A549 (cell line): ENCODE results near the gene VASN.

ENCODE experiments used
- FOSL2 ChIP-seq, 2 experiments: fragments of 450-650 bp in 1 of 2; fragments of >200 bp in 1 of 2; sonication (Bioruptor Twin) in 1 of 2; formaldehyde crosslinking; IDR thresholded peaks; 2 replicates each; pipeline versions ENCODE4 v1.5.0 to v1.6.1; 2016 to 2020; ENCODE audit warnings: mild to moderate bottlenecking in 1 of 2, moderate library complexity in 1 of 2
- NPAS2 ChIP-seq: fragments of 250-450 bp; sonication (Bioruptor Pico); IDR thresholded peaks from 2 replicates; pipeline ENCODE4 v1.8.0; 2022; ENCODE audit warnings: mild to moderate bottlenecking, moderate library complexity, borderline replicate concordance
- POLR2A ChIP-seq: IDR thresholded peaks from 2 replicates; pipeline ENCODE4 v1.6.1; 2012; ENCODE audit warnings: mild to moderate bottlenecking, low read length
- RAD21 ChIP-seq, 2 experiments: fragments of >200 bp in 1 of 2; sonication (Bioruptor Twin) in 1 of 2; formaldehyde crosslinking in 1 of 2; IDR thresholded peaks in 1 of 2; conservative IDR thresholded peaks in 1 of 2; 2 replicates in 1 of 2; 3 replicates in 1 of 2; pipeline ENCODE4 v1.6.1; 2012 to 2018; ENCODE audit warnings: inconsistent platforms in 1 of 2
- SMC3 ChIP-seq: fragments of >200 bp; sonication (Bioruptor Twin); formaldehyde crosslinking; IDR thresholded peaks from 3 replicates; pipeline ENCODE4 v1.6.1; 2018; ENCODE audit warnings: inconsistent platforms
- SREBF2 ChIP-seq: fragments of 450-650 bp; IDR thresholded peaks from 2 replicates; pipeline ENCODE4 v1.6.1; 2014; ENCODE audit warnings: mild to moderate bottlenecking, moderate library complexity
- TF ChIP-seq, protein P1 (sequence below): fragments of >200 bp; sonication (Bioruptor Twin); formaldehyde crosslinking; IDR thresholded peaks from 3 replicates; pipeline ENCODE4 v1.5.1; 2016
- TF ChIP-seq, protein P2 (sequence below): IDR thresholded peaks from 2 replicates; pipeline ENCODE4 v1.6.1; 2012; ENCODE audit warnings: low read depth, borderline replicate concordance
- TF ChIP-seq, protein P3 (sequence below): fragments of 150-350 bp; IDR thresholded peaks from 2 replicates; pipeline ENCODE4 v1.6.1; 2014; ENCODE audit warnings: low read depth, mild to moderate bottlenecking, low read length

DNA sequence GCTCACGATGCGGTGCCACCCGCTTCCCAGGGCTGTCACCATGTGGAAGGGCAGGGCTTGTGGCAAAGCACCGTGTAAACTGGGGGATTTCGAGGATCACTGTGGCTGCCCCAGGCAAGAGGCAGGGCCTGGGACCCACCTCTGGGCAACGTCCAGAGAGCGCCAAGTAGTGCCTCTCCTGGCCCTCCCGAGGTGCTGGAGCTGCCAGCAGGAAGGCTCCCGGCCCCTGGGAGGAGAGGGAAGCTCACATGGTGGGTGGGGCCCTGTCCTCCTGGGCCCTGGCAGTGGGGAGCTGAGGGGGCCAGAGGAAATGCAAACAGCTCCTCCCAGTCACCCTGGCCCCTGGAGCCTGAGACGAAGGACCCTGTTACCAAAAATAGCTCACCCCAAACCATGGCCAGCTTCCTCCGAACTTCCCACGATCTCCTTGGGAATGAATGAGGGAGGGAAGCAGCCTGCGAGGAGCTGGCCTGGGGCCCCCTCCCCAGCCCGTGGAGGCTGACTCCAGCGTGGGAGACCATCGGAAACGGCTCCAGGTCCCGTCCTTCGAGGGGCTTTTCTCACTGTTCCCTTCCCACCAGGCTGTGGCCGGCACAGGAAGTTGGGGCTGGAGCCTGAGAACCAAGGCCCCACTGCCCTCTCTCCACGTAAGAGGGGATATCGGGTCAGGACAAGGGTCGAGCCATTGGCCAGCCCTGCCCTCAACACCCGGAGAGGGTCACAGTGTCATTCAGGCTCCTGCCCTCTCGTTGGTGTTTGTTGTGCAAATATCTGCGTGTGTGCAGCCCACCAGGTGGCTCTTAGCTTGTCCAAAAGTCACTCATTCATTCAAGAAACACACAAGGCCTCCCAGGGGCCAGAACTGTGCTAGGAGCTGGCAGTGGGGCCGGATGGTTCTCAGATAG is 17.7 kb downstream of the VASN start:
- TF ChIP-seq SMC3 (no peak), POLR2A (no peak), RAD21 (conservative IDR thresholded peaks at IDR 0.05 in 1 of 2, IDR thresholded peaks at IDR 0.05 in 1 of 2) (no peak), FOSL2 (IDR thresholded peaks at IDR 0.05) (no peak), FOSL2 (CRISPR knock-in tag; IDR thresholded peaks at IDR 0.05) (no peak), NPAS2 (CRISPR knock-in tag) (no peak), SREBF2 (no peak)
- TF ChIP-seq, protein P1, sequence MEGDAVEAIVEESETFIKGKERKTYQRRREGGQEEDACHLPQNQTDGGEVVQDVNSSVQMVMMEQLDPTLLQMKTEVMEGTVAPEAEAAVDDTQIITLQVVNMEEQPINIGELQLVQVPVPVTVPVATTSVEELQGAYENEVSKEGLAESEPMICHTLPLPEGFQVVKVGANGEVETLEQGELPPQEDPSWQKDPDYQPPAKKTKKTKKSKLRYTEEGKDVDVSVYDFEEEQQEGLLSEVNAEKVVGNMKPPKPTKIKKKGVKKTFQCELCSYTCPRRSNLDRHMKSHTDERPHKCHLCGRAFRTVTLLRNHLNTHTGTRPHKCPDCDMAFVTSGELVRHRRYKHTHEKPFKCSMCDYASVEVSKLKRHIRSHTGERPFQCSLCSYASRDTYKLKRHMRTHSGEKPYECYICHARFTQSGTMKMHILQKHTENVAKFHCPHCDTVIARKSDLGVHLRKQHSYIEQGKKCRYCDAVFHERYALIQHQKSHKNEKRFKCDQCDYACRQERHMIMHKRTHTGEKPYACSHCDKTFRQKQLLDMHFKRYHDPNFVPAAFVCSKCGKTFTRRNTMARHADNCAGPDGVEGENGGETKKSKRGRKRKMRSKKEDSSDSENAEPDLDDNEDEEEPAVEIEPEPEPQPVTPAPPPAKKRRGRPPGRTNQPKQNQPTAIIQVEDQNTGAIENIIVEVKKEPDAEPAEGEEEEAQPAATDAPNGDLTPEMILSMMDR, result no peak
- TF ChIP-seq, protein P2, sequence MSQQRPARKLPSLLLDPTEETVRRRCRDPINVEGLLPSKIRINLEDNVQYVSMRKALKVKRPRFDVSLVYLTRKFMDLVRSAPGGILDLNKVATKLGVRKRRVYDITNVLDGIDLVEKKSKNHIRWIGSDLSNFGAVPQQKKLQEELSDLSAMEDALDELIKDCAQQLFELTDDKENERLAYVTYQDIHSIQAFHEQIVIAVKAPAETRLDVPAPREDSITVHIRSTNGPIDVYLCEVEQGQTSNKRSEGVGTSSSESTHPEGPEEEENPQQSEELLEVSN, result no peak
- TF ChIP-seq, protein P3, sequence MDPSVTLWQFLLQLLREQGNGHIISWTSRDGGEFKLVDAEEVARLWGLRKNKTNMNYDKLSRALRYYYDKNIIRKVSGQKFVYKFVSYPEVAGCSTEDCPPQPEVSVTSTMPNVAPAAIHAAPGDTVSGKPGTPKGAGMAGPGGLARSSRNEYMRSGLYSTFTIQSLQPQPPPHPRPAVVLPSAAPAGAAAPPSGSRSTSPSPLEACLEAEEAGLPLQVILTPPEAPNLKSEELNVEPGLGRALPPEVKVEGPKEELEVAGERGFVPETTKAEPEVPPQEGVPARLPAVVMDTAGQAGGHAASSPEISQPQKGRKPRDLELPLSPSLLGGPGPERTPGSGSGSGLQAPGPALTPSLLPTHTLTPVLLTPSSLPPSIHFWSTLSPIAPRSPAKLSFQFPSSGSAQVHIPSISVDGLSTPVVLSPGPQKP, result no peak
